IPS-18c (cell line): ENCODE measurements around the gene IGFBP3.

Source experiments
- H3K4me3 ChIP-seq: 2 replicates; pipeline ENCODE4 v1.7.0; 2013; ENCODE audit warnings: low read depth, mild to moderate bottlenecking, low read length, moderate library complexity; ENCODE audit not compliant: insufficient read depth
- H3K9me3 ChIP-seq: one replicate; pipeline ENCODE4 v1.6.1; 2013; ENCODE audit warnings: mild to moderate bottlenecking, low read length, moderate library complexity; ENCODE audit not compliant: control insufficient read depth, insufficient read depth

Gene IGFBP3

GRCh38 chr7:45930967-45931366 lies 9.9 kb upstream of the IGFBP3 start:
- no peaks in the 10 kb centered on the region for H3K9me3 ChIP-seq
- no peak overlapping the region for H3K4me3 ChIP-seq

- no peaks in the 10 kb centered on the region for H3K9me3 ChIP-seq
- H3K4me3 ChIP-seq: no peak overlapping the region
These were observed 6.6 kb upstream of the IGFBP3 start for GRCh38 chr7:45927721-45928120.

- Histone ChIP-seq H3K4me3 (no peak overlapping the region), H3K9me3 (no peaks in the 10 kb centered on the region)
These were observed 3.2 kb upstream of the IGFBP3 start for GRCh38 chr7:45924283-45924682.

- no peaks in the 10 kb centered on the region for H3K9me3 ChIP-seq
- no peak overlapping the region for H3K4me3 ChIP-seq
These were observed 2.7 kb upstream of the IGFBP3 start for GRCh38 chr7:45923818-45924217.

GRCh38 chr7:45923290-45923689 lies 2.2 kb upstream of the IGFBP3 start:
- H3K4me3 ChIP-seq: no peak overlapping the region
- H3K9me3 ChIP-seq: no peaks in the 10 kb centered on the region

GRCh38 chr7:45922810-45923209 lies 1.7 kb upstream of the IGFBP3 start:
- Histone ChIP-seq H3K4me3 (peak overlapping the region; percentile 55), H3K9me3 (no peaks in the 10 kb centered on the region)

GRCh38 chr7:45921699-45922519 lies 837 bp upstream of the IGFBP3 start:
- Histone ChIP-seq H3K4me3 (peak overlapping the region; percentile 71), H3K9me3 (no peaks in the 10 kb centered on the region)

GRCh38 chr7:45921381-45921698 lies 268 bp upstream of the IGFBP3 start:
- H3K9me3 ChIP-seq: no peaks in the 10 kb centered on the region
- H3K4me3 ChIP-seq: peak overlapping the region; percentile 71

GRCh38 chr7:45919993-45920459 lies 1.0 kb downstream of the IGFBP3 start:
- Histone ChIP-seq H3K4me3 (peak overlapping the region; percentile 71), H3K9me3 (no peaks in the 10 kb centered on the region)

- H3K9me3 ChIP-seq: no peaks in the 10 kb centered on the region
- no peak overlapping the region for H3K4me3 ChIP-seq
These were observed 1.8 kb downstream of the IGFBP3 start for GRCh38 chr7:45919231-45919784.

- no peaks in the 10 kb centered on the region for H3K9me3 ChIP-seq
- no peak overlapping the region for H3K4me3 ChIP-seq
These were observed 2.5 kb downstream of the IGFBP3 start for GRCh38 chr7:45918556-45918955.

GRCh38 chr7:45917658-45918057 lies 3.4 kb downstream of the IGFBP3 start:
- no peak overlapping the region for H3K4me3 ChIP-seq
- H3K9me3 ChIP-seq: no peaks in the 10 kb centered on the region

- Histone ChIP-seq H3K4me3 (no peak overlapping the region), H3K9me3 (no peaks in the 10 kb centered on the region)
These were observed 4.0 kb downstream of the IGFBP3 start for GRCh38 chr7:45917064-45917463.

GRCh38 chr7:45915606-45916005 lies 5.5 kb downstream of the IGFBP3 start:
- Histone ChIP-seq H3K4me3 (no peak overlapping the region), H3K9me3 (no peaks in the 10 kb centered on the region)

GRCh38 chr7:45914911-45915310 lies 6.2 kb downstream of the IGFBP3 start:
- no peak overlapping the region for H3K4me3 ChIP-seq
- no peaks in the 10 kb centered on the region for H3K9me3 ChIP-seq

- Histone ChIP-seq H3K9me3 (no peaks in the 10 kb centered on the region), H3K4me3 (no peak overlapping the region)
These were observed 8.1 kb downstream of the IGFBP3 start for GRCh38 chr7:45912972-45913371.

GRCh38 chr7:45911311-45911710 lies 9.8 kb downstream of the IGFBP3 start:
- H3K4me3 ChIP-seq: no peak overlapping the region
- H3K9me3 ChIP-seq: no peaks in the 10 kb centered on the region

GRCh38 chr7:45910855-45911254 lies 10.2 kb downstream of the IGFBP3 start:
- Histone ChIP-seq H3K4me3 (no peak overlapping the region), H3K9me3 (no peaks in the 10 kb centered on the region)

- Histone ChIP-seq H3K4me3 (no peak overlapping the region), H3K9me3 (no peaks in the 10 kb centered on the region)
These were observed 11.5 kb downstream of the IGFBP3 start for GRCh38 chr7:45909561-45909960.
